Activated CD4-positive, alpha-beta T cell treated with anti-CD3 and anti-CD28 coated beads, Interleukin-2, amount 50 U/mL, for 24 hours (primary cell): ENCODE data around the gene CD82.
"Not testable (repeated sequence)": the region's sequence is repeated elsewhere in the genome, so short reads cannot be mapped to it uniquely, and the experiment has no call there.

ENCODE experiments used
- DNase-seq, 2 donors: peaks; one replicate each; pipeline ENCODE4 v3.0.0-alpha.2; 2020; ENCODE audit warnings: low read depth in 1 of 2, low spot score in 1 of 2

The CD82 gene

DNA sequence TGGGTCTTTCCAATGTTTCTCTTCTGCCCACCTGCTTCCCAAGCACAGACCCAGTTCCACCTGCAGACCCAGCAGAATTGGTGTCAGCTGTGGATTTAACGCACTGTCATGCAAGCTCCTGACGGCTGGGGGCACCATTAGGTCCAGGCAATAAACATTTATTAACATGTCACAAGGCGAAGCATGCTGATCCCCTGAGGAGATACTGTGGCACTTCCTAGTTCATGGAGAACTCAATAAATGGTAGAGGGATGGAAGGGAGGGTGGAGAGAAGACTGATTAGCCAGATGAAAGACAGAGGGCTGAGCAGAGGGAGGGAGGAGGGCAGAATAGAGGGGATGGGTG lies 93.0 kb downstream of the CD82 start:
- DNase-seq: no peak

DNA sequence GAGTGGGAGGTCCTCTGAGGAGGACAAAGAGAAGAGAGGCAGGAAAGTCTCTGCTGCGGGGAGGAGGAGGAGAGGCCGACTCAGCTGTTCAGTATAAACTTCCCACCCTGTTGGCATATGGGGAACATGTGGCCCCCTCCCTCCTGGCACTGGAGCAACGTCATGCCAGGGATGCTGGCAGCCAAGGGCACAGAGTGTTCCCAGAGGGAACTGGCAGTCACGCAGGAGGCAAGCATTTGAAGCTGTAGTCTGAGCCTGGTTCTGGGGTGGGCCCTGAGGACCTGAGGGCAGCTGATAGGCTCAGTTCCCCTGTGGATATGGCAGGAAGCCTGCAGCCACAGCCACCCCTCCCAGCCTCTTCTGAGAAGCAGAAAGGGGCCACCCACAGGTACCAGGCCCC lies 94.2 kb downstream of the CD82 start:
- DNase-seq: no peak

DNA sequence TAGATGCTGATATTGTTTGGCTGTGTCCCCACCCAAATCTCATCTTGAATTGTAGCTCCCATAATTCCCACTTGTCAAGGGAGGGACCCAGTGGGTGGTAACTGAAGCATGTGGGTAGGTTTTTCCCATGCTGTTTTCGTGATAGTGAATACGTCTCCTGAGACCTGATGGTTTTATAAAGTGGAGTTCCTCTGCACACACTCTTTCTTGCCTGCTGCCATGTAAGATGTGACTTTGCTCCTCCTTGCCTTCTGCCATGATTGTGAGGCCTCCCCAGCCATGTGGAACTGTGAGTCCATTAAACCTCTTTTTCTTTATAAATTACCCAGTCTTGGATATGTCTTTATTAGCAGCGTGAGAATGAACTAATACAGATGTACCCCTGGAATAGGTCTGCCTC lies 95.1 kb downstream of the CD82 start:
- not testable (repeated sequence) for DNase-seq

DNA sequence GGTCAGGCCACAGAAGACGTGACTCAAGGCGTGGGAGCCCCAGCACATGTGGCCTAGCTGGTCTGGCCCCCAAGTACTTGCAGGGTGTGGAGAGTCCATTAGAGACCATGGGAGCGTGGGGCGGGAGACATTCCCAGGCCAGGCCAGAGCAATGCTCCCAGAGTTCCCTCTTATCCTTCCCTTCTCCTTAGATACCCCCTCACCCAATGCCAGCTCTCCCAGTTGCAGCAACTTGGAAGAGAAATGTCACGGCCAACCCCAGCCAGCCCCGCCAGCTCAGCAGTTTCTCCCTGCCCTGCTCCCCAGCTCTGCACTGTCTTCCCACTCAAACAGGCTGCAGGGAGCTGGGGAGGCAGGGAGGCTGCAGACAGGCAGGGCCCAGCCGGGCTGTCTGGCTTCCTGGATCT lies 95.9 kb downstream of the CD82 start:
- no peak for DNase-seq
